Measurements from ENCODE around the gene PSG11.
"Not testable (repeated sequence)": the region's sequence is repeated elsewhere in the genome, so short reads cannot be mapped to it uniquely, and the experiment has no call there.

The PSG11 gene
- 0 to 0.11 (median 0) reads per million in 9 experiments for total RNA-seq

- not testable (repeated sequence) for H3K4me1 Mint-ChIP-seq (ENCODE audit: low read depth in 2 of 2); H3K27ac Mint-ChIP-seq
Measured at GRCh38 chr19:43026369-43026768, at the start of gene PSG11. PSG11 (minus strand) TSS chr19:43026469; CDS start chr19:43026372, 97 bp downstream.

GRCh38 chr19:43062418-43062817 lies 36.1 kb upstream of the PSG11 start:
- ATAC-seq (replicated peaks); H3K27ac Mint-ChIP-seq; H3K36me3 Mint-ChIP-seq (ENCODE audit: insufficient read depth); H3K4me3 Mint-ChIP-seq; H3K4me1 Mint-ChIP-seq (ENCODE audit: low read depth in 2 of 2); H3K9me3 Mint-ChIP-seq; DNase-seq: not testable (repeated sequence)
- H3K27me3 Mint-ChIP-seq = peaks cover 53 to 65% of the 10 kb centered on the region in 2 donors

More at GRCh38 chr19:43026369-43026768, at the start of gene PSG11:
- H3K9me3 Mint-ChIP-seq; H3K4me3 Mint-ChIP-seq; ATAC-seq (replicated peaks); DNase-seq; H3K36me3 Mint-ChIP-seq (ENCODE audit: insufficient read depth): not testable (repeated sequence)
- peaks cover 26 to 41% of the 10 kb centered on the region in 2 donors for H3K27me3 Mint-ChIP-seq

GRCh38 chr19:43061326-43061725 lies 35.1 kb upstream of the PSG11 start:
- not testable (repeated sequence) for H3K9me3 Mint-ChIP-seq; ATAC-seq (replicated peaks); DNase-seq; H3K27ac Mint-ChIP-seq; H3K4me3 Mint-ChIP-seq; H3K36me3 Mint-ChIP-seq (ENCODE audit: insufficient read depth); H3K4me1 Mint-ChIP-seq (ENCODE audit: low read depth in 2 of 2)
- H3K27me3 Mint-ChIP-seq = peaks cover 42 to 54% of the 10 kb centered on the region in 2 donors

GRCh38 chr19:43060254-43060653 lies 34.0 kb upstream of the PSG11 start:
- not testable (repeated sequence) for ATAC-seq (replicated peaks); H3K9me3 Mint-ChIP-seq; H3K4me1 Mint-ChIP-seq (ENCODE audit: low read depth in 2 of 2); H3K27ac Mint-ChIP-seq; H3K4me3 Mint-ChIP-seq; H3K36me3 Mint-ChIP-seq (ENCODE audit: insufficient read depth); DNase-seq
- peaks cover 33 to 44% of the 10 kb centered on the region in 2 donors for H3K27me3 Mint-ChIP-seq

- Mint-ChIP-seq H3K27me3 (peaks cover 33 to 44% of the 10 kb centered on the region in 2 donors), H3K9me3 (peaks cover 8 to 14% of the 10 kb centered on the region in 2 donors)
- not testable (repeated sequence) for ATAC-seq (replicated peaks); H3K4me3 Mint-ChIP-seq; DNase-seq; H3K27ac Mint-ChIP-seq; H3K36me3 Mint-ChIP-seq (ENCODE audit: insufficient read depth); H3K4me1 Mint-ChIP-seq (ENCODE audit: low read depth in 2 of 2)
Measured at GRCh38 chr19:43059482-43059881, 33.2 kb upstream of the PSG11 start.

- DNase-seq; H3K36me3 Mint-ChIP-seq (ENCODE audit: insufficient read depth); H3K4me1 Mint-ChIP-seq (ENCODE audit: low read depth in 2 of 2); ATAC-seq (replicated peaks); H3K27ac Mint-ChIP-seq; H3K4me3 Mint-ChIP-seq: not testable (repeated sequence)
- H3K27me3 Mint-ChIP-seq = peaks cover 33 to 44% of the 10 kb centered on the region in 2 donors
- peaks cover 11 to 14% of the 10 kb centered on the region in 2 donors for H3K9me3 Mint-ChIP-seq
Measured at GRCh38 chr19:43058440-43058839, 32.2 kb upstream of the PSG11 start.

GRCh38 chr19:43047966-43048365 lies 21.7 kb upstream of the PSG11 start:
- not testable (repeated sequence) for H3K4me1 Mint-ChIP-seq (ENCODE audit: low read depth in 2 of 2); H3K27ac Mint-ChIP-seq; H3K4me3 Mint-ChIP-seq; H3K36me3 Mint-ChIP-seq (ENCODE audit: insufficient read depth); DNase-seq; H3K27me3 Mint-ChIP-seq; H3K9me3 Mint-ChIP-seq; ATAC-seq (replicated peaks)

GRCh38 chr19:43046578-43046977 lies 20.3 kb upstream of the PSG11 start:
- not testable (repeated sequence) for ATAC-seq (replicated peaks); H3K4me3 Mint-ChIP-seq; H3K36me3 Mint-ChIP-seq (ENCODE audit: insufficient read depth); DNase-seq; H3K9me3 Mint-ChIP-seq; H3K27ac Mint-ChIP-seq; H3K4me1 Mint-ChIP-seq (ENCODE audit: low read depth in 2 of 2)
- H3K27me3 Mint-ChIP-seq = peaks cover 0 to 13% of the 10 kb centered on the region in 2 donors

GRCh38 chr19:43043492-43044180 lies 17.4 kb upstream of the PSG11 start:
- H3K27ac Mint-ChIP-seq; ATAC-seq (replicated peaks); H3K4me1 Mint-ChIP-seq (ENCODE audit: low read depth in 2 of 2); H3K36me3 Mint-ChIP-seq (ENCODE audit: insufficient read depth); H3K4me3 Mint-ChIP-seq; H3K9me3 Mint-ChIP-seq; DNase-seq: not testable (repeated sequence)
- H3K27me3 Mint-ChIP-seq = peaks cover 6 to 15% of the 10 kb centered on the region in 2 donors

GRCh38 chr19:43031645-43032044 lies 5.4 kb upstream of the PSG11 start:
- not testable (repeated sequence) for H3K36me3 Mint-ChIP-seq (ENCODE audit: insufficient read depth); H3K4me1 Mint-ChIP-seq (ENCODE audit: low read depth in 2 of 2); H3K4me3 Mint-ChIP-seq; H3K9me3 Mint-ChIP-seq; ATAC-seq (replicated peaks); DNase-seq; H3K27ac Mint-ChIP-seq
- peaks cover 48 to 49% of the 10 kb centered on the region in 2 donors for H3K27me3 Mint-ChIP-seq

GRCh38 chr19:43028866-43029265 lies 2.6 kb upstream of the PSG11 start:
- no peaks in the 10 kb centered on the region for H3K36me3 Mint-ChIP-seq (ENCODE audit: insufficient read depth)
- H3K27ac Mint-ChIP-seq = no peak overlapping the region
- H3K27me3 Mint-ChIP-seq = peaks cover 35 to 52% of the 10 kb centered on the region in 2 donors
- no peaks in the 10 kb centered on the region for H3K4me1 Mint-ChIP-seq (ENCODE audit: low read depth in 2 of 2)
- ATAC-seq (replicated peaks) (no peak), DNase-seq (no peak)
- no peaks in the 10 kb centered on the region for H3K9me3 Mint-ChIP-seq
- H3K4me3 Mint-ChIP-seq = no peak overlapping the region

GRCh38 chr19:43027985-43028384 lies 1.7 kb upstream of the PSG11 start:
- not testable (repeated sequence) for H3K9me3 Mint-ChIP-seq; H3K27ac Mint-ChIP-seq; DNase-seq; H3K36me3 Mint-ChIP-seq (ENCODE audit: insufficient read depth); H3K4me1 Mint-ChIP-seq (ENCODE audit: low read depth in 2 of 2); ATAC-seq (replicated peaks); H3K4me3 Mint-ChIP-seq
- peaks cover 35 to 52% of the 10 kb centered on the region in 2 donors for H3K27me3 Mint-ChIP-seq

GRCh38 chr19:43027061-43027460 lies 792 bp upstream of the PSG11 start:
- not testable (repeated sequence) for H3K4me1 Mint-ChIP-seq (ENCODE audit: low read depth in 2 of 2); H3K9me3 Mint-ChIP-seq; DNase-seq; H3K4me3 Mint-ChIP-seq; H3K36me3 Mint-ChIP-seq (ENCODE audit: insufficient read depth); ATAC-seq (replicated peaks); H3K27ac Mint-ChIP-seq
- peaks cover 28 to 48% of the 10 kb centered on the region in 2 donors for H3K27me3 Mint-ChIP-seq

- H3K4me1 Mint-ChIP-seq (ENCODE audit: low read depth in 2 of 2); H3K27ac Mint-ChIP-seq; H3K4me3 Mint-ChIP-seq; ATAC-seq (replicated peaks); DNase-seq; H3K36me3 Mint-ChIP-seq (ENCODE audit: insufficient read depth); H3K9me3 Mint-ChIP-seq: not testable (repeated sequence)
- H3K27me3 Mint-ChIP-seq = peaks cover 5 to 19% of the 10 kb centered on the region in 2 donors
Measured at GRCh38 chr19:43022098-43022497, 4.2 kb downstream of the PSG11 start.

Data from effector memory CD8-positive, alpha-beta T cell (primary cell).